ENCODE results near the gene AHSG. TPM values are rescaled to one million over a fixed set of nuclear protein-coding genes. Genes with fewer than 3 reads are reported as not detected.
"Not testable (repeated sequence)": the region's sequence is repeated elsewhere in the genome, so short reads cannot be mapped to it uniquely, and the experiment has no call there.

Gene AHSG, protein sequence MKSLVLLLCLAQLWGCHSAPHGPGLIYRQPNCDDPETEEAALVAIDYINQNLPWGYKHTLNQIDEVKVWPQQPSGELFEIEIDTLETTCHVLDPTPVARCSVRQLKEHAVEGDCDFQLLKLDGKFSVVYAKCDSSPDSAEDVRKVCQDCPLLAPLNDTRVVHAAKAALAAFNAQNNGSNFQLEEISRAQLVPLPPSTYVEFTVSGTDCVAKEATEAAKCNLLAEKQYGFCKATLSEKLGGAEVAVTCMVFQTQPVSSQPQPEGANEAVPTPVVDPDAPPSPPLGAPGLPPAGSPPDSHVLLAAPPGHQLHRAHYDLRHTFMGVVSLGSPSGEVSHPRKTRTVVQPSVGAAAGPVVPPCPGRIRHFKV
- total RNA-seq, result not detected in 2 replicates

GRCh38 chr3:186612721-186613636 is at the start of gene AHSG:
AHSG (plus strand) TSS chr3:186613060; CDS start chr3:186613142, 82 bp downstream.
- intact Hi-C loops (cut with micrococcal nuclease), result no loop called here

GRCh38 chr3:186564586-186564985 is 48.3 kb upstream of the AHSG start:
- intact Hi-C loops (cut with micrococcal nuclease), result loop anchor here (10.0 kb wide), 1 partner anchor 1280 kb away; no protein-coding TSS in a partner anchor

DNA sequence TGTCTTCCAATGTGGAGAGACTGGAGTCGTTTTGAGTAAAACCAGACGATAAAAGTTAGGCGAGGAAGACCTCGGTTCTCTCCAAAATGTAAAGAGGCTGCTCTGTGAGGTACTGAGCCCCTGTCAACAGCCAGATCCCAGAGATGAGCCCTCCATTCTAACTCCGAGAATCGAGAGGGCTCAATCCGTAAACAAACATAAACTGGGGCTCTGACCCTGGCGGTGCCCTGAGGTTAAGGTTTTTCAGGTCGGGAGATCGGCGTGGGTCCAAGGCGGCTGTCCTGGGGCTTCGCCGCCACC is 46.1 kb upstream of the AHSG start:
- intact Hi-C loops (cut with micrococcal nuclease), result loop anchor here (1.0 to 10.0 kb wide), 7 partner anchors 26 to 1282 kb away; partner anchors contain the start of genes RFC4 and SENP2

DNA sequence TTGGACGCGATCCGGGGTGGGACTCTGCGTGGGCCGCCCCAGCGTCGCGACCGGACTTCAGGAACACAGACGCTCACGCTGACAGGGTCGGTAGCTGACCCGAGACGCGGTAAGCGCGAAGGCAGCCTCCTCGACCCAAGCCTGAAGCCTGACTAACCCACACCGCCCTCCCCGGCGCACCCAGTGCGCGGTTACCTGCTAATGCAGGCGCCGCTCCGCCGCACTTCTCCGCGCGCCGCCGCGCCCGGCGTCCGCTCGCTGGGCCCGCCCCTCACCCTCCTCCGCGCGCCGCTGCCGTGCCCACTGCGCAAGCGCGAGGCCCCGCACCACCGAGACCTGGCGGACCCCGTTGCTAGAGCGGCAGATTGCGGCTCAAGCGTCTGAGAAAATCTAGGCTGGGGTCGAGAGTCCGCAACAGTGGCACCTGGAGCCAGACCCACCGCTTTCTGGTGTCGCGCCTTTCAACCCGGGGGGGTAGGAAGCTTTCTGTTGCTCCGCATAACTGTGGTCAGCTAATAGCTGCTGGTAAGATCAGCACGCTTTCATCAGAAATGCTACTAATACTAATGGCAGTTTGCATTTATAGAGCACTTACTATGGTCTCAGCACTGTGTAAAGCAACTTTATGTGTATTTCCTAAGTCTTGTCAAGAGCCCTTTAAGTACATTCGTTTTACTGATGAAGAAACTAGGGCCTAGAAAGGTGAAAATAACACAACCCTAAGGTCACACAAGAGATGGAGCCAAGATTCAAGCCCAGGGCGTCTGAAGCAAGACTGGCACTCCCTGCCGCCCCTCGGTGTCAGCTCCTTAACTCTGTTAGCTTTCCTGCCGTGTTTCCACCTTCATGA is 45.6 kb upstream of the AHSG start, which contains the start of gene TBCCD1:
TBCCD1 (minus strand) TSS at position 268 of the 850 bp plus-strand sequence. CDS start 3,010 bp downstream, outside the sequence.
- intact Hi-C loops (cut with micrococcal nuclease), result loop anchor here (1.0 to 10.0 kb wide), 7 partner anchors 27 to 1282 kb away; partner anchors contain the start of genes RFC4 and SENP2

- intact Hi-C loops (cut with micrococcal nuclease), result loop anchor here (5.0 to 10.0 kb wide), 2 partner anchors 458 to 1285 kb away; no protein-coding TSS in a partner anchor
Observed at GRCh38 chr3:186569361-186569760, 43.5 kb upstream of the AHSG start.

GRCh38 chr3:186569779-186570095 is 43.1 kb upstream of the AHSG start:
- intact Hi-C loops (cut with micrococcal nuclease), result loop anchor here (1.0 to 10.0 kb wide), 12 partner anchors 35 to 1285 kb away; partner anchors contain the start of genes EIF4A2, ETV5, RPL39L and RTP4

- intact Hi-C loops (cut with micrococcal nuclease), result loop anchor here (1.0 to 5.0 kb wide), 10 partner anchors 36 to 1073 kb away; partner anchors contain the start of genes EIF4A2, ETV5, RPL39L and RTP4
Observed at GRCh38 chr3:186570096-186570940, 42.5 kb upstream of the AHSG start, which contains the start of gene DNAJB11. DNAJB11 (plus strand) TSS chr3:186570720; CDS start chr3:186570898, 178 bp downstream.

- intact Hi-C loops (cut with micrococcal nuclease), result loop anchor here (1.0 to 5.0 kb wide), 10 partner anchors 37 to 1074 kb away; partner anchors contain the start of genes EIF4A2, ETV5, RPL39L and RTP4
Observed at GRCh38 chr3:186570941-186571643, 41.8 kb upstream of the AHSG start.

DNA sequence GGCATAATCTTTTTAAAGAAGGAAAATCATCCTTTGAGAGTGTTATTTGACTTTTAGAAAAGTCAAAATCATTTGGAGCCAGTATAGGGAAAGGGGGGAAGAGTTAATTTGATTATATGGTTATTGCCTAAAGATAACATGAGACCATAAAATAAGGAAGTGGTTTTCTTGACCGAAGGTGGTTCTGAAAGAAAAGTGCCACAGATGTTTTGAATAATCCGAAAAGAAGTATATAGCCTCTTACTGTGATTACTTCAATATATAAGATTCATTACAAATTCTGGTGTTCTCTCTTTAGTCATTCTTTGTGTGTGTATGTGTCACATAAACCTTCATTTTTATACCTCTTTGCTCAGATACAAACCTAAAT is 41.2 kb upstream of the AHSG start:
- intact Hi-C loops (cut with micrococcal nuclease), result loop anchor here (5.0 kb wide), 1 partner anchor 1074 kb away; the partner anchor contains the start of gene TMEM41A

GRCh38 chr3:186577521-186577920 is 35.3 kb upstream of the AHSG start:
- intact Hi-C loops (cut with micrococcal nuclease), result no loop called here

DNA sequence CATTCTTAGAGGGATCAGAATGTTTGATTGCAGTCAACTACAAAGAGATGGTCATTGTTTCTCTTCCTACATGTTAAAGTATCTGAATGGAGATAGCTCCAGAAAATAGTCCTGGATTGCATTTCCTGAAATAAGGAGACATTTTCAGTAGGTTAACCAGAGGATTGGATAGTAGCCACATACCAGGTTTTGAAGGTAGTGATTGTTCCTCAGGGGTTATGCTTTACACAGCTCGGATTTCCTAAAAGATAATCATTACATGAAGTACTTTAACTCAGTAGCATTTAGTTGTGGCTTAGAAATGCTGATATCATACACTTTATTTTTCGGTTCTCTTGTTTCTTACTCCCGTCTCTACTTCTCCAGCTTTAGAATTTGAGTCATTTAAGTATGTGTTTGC is 32.1 kb upstream of the AHSG start:
- intact Hi-C loops (cut with micrococcal nuclease), result no loop called here

- intact Hi-C loops (cut with micrococcal nuclease), result no loop called here
Observed at GRCh38 chr3:186582541-186582940, 30.3 kb upstream of the AHSG start.

- intact Hi-C loops (cut with micrococcal nuclease), result no loop called here
Observed at GRCh38 chr3:186583831-186584230, 29.0 kb upstream of the AHSG start.

- intact Hi-C loops (cut with micrococcal nuclease), result not testable (repeated sequence)
Observed at GRCh38 chr3:186586245-186586644, 26.6 kb upstream of the AHSG start.

DNA sequence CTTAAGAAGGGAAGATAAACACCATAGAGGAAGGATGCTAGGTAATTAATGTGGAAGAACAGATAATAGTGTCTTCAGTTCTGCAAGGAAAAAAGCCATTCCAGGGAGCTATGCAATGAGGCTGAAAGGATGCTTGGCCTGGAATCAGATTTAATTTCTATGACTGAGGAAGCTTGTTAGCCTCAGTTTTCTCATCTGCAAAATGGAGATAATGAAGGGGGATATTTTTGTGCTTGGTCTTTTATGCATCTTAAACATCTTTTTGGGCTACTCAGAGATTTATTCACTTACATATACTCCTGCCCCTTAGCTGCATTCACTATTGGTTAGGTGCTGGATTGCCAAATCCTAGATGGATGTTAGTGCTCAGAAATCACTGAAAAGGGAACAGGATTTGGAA is 25.7 kb upstream of the AHSG start:
- intact Hi-C loops (cut with micrococcal nuclease), result no loop called here

DNA sequence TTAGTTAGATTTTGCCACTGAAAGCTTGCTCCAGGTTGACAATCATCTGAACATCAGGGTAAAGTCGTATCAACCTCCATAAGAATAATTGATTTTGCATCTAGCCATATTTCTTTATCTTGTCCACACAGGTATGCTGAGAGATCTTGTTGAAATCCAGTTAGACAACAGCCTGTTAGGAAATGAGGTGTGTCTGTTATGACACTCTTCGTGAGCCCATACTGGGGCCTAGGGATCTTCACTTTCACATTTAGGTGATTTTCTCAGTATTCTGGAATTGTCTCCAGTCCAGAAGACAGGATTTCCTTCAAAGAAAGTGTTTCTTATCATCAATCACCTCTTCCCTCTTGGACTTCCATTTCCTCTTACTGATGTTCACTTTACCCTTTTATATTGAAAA is 24.2 kb upstream of the AHSG start:
- intact Hi-C loops (cut with micrococcal nuclease), result loop anchor here (2.0 kb wide), 1 partner anchor 28 kb away; no protein-coding TSS in a partner anchor

DNA sequence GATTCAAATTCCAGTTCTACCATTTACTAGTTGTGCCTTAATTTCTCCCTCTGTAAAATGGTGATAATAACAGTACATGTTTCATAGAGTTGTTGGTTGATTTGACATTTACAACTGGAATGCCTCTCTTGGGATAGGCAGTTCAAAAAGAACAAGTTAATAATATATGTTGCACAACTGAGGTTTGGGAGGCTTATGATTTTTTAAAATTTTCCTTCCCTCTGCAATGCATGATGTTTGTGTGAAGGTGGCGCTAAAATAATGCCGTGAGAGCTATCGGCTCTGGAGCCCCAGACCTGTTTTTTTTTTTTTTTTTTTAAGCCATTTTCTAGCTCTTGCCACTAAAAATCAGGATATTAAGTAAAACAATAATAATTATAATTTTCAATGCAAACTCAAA is 23.7 kb upstream of the AHSG start:
- intact Hi-C loops (cut with micrococcal nuclease), result loop anchor here (2.0 kb wide), 1 partner anchor 28 kb away; no protein-coding TSS in a partner anchor

DNA sequence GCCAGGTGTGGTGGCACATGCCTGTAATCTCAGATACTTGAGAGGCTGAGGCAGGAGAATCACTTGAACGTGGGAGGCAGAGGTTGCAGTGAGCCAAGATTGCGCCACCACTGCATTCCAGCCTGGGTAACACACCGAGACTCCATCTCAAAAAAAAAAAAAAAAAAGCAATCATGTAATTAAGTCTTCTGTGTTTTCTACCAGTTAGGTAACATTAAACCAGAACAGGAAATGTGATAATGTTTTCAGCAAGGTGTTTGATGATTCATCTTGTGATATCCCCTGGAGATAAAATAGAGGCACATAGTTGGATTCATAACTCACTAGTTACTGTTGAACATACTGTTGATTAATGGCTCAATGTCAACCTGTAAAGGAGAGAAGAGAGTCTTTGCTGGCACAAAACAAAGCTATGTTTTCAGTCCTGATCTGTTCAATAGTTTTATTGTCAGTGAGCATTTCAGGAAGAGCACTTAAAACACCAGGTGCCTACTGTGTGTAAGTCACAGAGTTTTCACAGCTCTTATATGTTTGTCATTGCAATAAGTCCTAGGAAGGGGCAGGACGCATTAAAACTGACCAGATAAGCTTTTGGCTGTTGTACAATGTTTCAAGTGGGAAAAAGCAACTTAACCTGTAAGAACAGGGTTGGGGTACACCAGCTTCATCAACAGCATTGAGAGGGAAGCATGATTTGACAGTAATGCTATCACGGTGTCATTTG is 22.8 kb upstream of the AHSG start:
- intact Hi-C loops (cut with micrococcal nuclease), result loop anchor here (1.0 to 2.0 kb wide), 2 partner anchors 27 to 231 kb away; no protein-coding TSS in a partner anchor

Measured in T-helper 1 cell treated with Interleukin-12 subunit alpha and Interleukin-12 subunit beta and Interleukin-4 antibody, amounts not matched to agents 30 ng/mL and 1 ng/mL, for 36 hours (primary cell).